Glomerular endothelial cell (primary cell): ENCODE results near the gene ORC1. TPM values are rescaled to one million over a fixed set of nuclear protein-coding genes. Genes with fewer than 3 reads are reported as not detected.
"Not testable (repeated sequence)": the region's sequence is repeated elsewhere in the genome, so short reads cannot be mapped to it uniquely, and the experiment has no call there.

ENCODE experiments used
- DNase-seq: peaks from one replicate; pipeline ENCODE4 v3.0.0-alpha.2; 2011; ENCODE audit warnings: low read depth, low spot score; ENCODE audit errors: extremely low read depth
- total RNA-seq: library from RNA; depleted of rRNA; stranded (reverse); fragments of >200 nt; gene quantifications from 2 replicates; pipeline ENCODE4 v1.2.3, GENCODE V29; 2015

The ORC1 gene
- total RNA-seq, 1 donor from 2014 or later, result 3.3 TPM

DNA sequence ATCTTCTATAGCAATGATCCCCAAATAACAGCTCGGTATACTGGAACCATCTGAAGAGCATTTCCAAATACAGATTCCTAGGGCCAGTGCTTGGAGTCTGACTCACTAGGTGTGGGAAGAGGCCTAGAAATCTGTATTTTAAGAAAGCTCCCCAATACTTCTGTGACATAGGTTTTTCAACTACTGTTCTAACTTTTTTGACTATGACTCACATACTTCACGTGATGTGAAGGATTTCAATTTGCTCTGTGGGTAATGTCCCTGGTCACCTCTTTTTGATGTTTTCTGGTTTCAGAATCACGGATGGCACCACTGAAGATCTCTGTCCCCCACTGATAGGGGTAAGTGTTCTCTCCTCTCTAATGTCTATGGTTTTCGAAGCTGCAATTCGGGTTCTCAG lies 11.0 kb downstream of the ORC1 start:
- DNase-seq, result no peak

GRCh38 chr1:52386458-52386857 lies 17.8 kb downstream of the ORC1 start:
- DNase-seq, result no peak

DNA sequence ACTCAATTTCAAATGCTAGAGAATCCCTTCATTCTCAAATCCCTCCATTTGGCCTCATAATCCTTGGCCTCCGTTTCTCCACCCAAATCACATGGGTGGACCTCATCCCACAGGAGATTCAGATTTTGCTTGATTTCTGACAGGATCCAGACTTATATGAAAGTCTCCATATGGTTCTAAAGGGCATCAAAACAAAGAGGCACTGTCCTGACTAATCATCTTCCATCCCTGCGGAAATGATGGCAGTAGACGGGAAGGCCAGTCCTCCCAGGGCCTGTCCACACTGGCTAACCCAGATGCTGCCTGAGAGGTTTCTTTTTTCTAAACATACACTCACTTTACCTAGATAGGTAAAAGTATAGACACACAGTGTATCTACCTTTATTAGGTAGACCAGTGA lies 18.8 kb downstream of the ORC1 start:
- DNase-seq, result no peak

DNA sequence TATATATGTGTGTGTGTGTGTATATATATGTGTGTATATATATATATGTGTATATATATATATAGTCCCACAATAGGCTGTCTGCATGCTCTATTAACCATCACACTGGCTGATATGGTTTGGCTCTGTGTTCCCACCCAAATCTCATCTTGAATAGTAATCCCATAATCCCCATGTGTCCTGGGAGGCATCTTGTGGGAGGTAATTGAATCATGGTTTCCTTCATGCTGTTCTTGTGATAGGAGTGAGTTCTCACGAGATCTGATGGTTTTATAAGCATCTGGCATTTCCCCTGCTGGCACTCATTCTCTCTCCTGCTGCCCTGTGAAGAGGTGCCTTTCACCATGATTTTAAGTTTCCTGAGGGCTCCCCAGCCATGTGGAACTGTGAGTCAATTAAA lies 34.4 kb downstream of the ORC1 start:
- not testable (repeated sequence) for DNase-seq

DNA sequence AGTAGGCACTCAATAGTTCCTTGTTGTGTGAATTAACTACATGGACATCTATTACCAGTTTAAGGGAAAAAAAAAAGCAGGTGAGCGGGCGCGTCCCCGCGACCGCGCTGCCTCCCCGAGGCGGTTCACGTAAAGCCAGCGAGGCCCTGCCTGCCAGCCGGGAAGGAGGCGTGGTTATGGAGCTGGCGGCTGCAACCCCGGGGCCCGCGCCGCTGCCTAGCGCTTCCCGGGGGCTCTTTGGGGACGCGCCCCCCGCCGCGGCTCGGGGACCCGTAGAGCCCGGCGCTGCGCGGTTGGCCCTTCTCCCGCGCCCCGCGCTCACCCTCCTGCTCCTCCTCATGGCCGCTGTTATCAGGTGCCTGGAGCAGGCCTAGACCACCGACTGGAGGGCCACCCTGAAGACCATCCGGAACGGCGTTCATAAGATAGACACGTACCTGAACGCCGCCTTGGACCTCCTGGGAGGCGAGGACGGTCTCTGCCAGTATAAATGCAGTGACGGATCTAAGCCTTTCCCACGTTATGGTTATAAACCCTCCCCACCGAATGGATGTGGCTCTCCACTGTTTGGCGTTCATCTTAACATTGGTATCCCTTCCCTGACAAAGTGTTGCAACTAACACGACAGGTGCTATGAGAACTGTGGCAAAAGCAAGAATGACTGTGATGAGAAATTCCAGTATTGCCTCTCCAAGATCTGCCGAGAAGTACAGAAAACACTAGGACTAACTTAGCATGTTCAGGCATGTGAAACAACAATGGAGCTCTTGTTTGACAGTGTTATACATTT lies 35.6 kb downstream of the ORC1 start:
- no peak for DNase-seq

DNA sequence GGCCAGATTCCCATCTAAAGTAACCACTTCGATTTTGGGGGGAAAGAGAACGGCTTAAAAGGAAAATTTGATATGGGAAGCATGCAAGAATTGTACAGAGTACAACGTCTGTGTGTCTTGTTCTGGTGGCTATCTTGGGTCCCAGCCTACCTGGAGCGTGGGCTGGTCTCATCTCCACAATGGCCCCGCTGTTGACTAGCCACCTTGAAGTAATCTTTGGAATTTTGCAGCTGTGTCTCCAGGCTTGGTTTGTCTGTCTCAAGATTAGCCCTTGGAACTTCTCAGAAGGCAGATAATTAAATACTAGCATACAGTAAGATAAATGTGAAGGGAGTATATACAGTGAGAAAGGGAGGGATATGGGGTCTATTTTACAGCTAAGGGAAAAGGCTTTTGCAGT lies 37.0 kb downstream of the ORC1 start:
- DNase-seq, result no peak

DNA sequence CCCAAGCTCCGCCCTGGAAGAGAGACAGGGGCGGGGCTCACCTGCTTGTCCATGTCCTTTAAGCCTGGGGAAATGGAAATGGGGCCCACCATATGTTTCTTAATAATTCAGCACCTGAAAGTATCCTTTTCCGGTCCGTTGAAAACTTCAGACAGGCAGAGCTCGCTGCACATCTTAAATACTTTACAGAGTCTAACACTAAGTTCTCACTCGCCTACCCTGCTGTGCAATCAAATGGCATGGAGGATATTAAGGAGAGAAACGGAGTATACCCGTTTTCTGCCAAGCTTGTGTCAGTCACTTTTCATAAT lies 37.8 kb downstream of the ORC1 start:
- no peak for DNase-seq

GRCh38 chr1:52365746-52366516 lies 38.3 kb downstream of the ORC1 start, which contains the start of gene CC2D1B:
CC2D1B (minus strand) TSS chr1:52366205; CDS start chr1:52364620, 1,585 bp downstream.
- peak; percentile 50 for DNase-seq

GRCh38 chr1:52365071-52365745 lies 39.0 kb downstream of the ORC1 start:
- DNase-seq, result no peak

DNA sequence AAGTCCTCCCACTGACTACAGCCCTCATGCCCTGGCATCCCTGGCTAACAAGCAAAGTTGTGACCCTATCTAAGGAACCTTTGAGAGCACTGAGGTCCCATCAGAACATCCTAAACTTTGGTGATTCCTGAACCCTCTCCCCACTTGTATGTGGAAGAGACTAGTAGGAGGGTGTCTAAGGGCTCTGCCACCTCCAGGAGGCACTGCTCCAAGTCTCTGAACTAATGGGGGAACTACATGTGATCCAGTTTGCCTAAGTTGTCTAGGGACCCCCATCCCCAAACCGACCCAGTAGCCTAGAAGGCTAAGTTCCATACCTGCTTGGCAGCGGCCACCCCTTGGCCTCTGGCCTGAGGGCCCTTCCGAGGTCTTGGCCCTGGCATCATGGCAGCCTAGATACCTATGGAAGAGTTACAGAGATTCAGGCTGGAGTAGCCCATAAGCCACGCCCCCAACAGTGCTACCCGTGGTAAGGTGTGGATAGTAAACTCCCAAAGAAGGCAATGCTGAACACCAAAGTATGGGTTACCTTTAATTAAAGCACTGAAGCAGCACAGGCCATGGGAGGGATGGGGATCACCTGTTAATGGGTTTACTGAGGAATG lies 39.9 kb downstream of the ORC1 start:
- no peak for DNase-seq

DNA sequence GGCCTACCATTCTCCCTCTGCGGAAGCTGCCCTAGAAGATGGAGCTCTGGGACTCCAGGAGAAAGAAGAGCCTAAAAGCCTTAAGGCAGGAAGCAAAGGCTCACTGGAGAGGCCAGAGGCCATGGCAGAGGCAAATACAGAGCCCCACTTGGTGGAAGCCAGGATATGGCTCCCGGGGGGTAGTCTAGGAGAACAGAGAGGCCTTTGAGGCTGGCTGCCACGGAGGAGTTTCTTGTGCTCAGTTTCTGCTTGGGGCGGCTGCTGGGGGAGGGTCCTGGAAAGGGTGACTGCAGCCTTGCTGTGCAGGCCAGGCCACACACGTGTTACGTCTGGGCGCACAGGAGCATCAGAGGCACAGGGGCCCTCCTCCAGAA lies 43.6 kb downstream of the ORC1 start:
- DNase-seq, result no peak

GRCh38 chr1:52359676-52360594 lies 44.3 kb downstream of the ORC1 start:
- no peak for DNase-seq

GRCh38 chr1:52358851-52359497 lies 45.2 kb downstream of the ORC1 start:
- DNase-seq, result no peak

GRCh38 chr1:52357397-52357796 lies 46.8 kb downstream of the ORC1 start:
- no peak for DNase-seq

GRCh38 chr1:52356818-52357355 lies 47.3 kb downstream of the ORC1 start:
- DNase-seq, result no peak

DNA sequence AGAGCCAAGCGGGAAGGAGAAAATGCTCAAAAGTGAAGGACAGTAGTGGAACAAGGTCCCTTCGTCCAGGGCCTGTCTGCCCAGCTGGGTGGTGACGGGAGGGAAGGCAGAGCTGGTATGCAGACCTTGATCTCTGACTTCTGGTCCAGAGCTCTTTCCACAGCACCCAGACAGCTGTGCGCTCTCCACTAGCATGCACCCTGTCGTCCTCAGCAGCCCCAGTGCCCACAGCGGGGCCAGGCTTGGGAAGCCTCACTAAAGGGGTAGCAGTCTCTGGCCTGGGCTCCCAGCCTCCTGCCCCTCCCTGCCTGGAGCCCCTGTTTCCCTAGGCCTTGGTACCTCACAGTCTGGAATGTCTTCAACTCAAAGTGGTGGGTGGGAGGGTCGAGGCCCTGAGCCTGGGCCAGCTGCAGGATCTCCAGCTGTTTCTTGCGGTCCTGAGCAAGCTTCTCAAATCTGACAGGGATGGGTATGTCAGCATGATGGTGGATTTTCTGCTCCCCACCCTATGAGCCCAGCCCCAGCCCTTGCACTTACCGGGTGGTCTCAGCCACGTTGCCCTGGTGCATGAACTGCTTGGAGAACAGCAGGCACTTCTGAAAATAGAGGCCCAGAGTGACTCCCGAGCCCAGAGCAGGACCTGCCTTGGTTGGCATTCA lies 48.2 kb downstream of the ORC1 start:
- no peak for DNase-seq

- DNase-seq, result no peak
These were observed 48.8 kb downstream of the ORC1 start for GRCh38 chr1:52355436-52355835.

- DNase-seq, result no peak
These were observed 51.5 kb downstream of the ORC1 start for GRCh38 chr1:52352690-52353089.

- no peak for DNase-seq
These were observed 55.4 kb downstream of the ORC1 start for GRCh38 chr1:52348704-52349300.
